Spleen (tissue), 7 donors: ENCODE measurements around the gene PVR.

Experiments used
- CTCF ChIP-seq, 11 experiments: fragments of 200-600 bp in 7 of 11; fragments of 450-650 bp in 4 of 11; sonication (generic) in 4 of 11; IDR thresholded peaks in 8 of 11; conservative IDR thresholded peaks in 3 of 11; 1 replicate in 7 of 11; 2 replicates in 4 of 11; pipeline versions ENCODE4 v1.4.0 to v1.8.0; 2016 to 2021; ENCODE audit warnings: antibody characterized with exemption in 11 of 11, inconsistent platforms in 4 of 11, mild to moderate bottlenecking in 1 of 11
- POLR2A ChIP-seq, 3 donors: fragments of 450-650 bp; IDR thresholded peaks; one replicate each; pipeline ENCODE4 v1.5.1; 2017; ENCODE audit warnings: antibody characterized with exemption in 3 of 3, mild to moderate bottlenecking in 1 of 3
- donor health status: DM: no; HTN: no; CAD: no; lungs with moderate emphysema.
- donor health status: DM: no; HTN: no; CAD: no.
- donor health status: DM: no; HTN: no; CAD: no.

DNA sequence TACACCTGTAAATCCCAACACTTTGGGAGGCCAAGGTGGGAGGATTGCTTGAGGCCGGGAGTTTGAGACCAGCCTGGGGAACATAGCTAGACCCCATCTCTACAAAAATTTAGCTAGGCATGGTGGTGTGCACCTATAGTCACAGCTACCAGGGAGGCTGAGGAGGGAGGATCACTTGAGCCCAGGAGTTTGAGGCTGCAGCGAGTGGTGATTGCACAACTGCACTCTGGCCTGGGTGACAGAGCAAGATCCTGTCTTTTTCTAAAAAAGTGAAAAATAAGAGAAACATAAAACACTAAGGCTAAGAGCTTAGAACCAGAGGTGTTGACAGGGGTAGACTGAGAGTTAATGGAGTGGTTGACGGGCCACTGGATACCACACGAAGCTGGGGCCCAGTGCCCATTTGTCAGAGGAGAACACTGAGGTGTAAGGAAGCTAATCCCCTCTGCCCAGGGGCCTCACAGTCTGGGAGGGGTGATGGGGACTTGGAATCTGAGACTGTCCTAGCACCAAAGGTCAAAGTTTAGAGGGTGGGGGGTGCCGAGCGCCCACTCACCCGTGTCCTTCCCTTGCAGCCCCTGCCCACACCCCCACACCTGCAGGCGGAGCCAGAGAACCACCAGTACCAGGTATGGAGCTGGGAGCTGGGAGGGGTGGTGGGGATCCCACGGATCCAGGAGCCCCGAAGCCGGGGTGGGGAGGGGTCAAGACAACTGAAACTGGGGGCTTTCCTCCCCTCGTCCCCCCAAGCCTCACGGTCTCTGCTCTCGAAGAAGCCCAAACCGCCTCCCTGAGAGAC, 38.5 kb downstream of the PVR start:
- TF ChIP-seq CTCF (IDR thresholded peaks at IDR 0.05 in 8 of 11, conservative IDR thresholded peaks at IDR 0.05 in 3 of 11) (no peak), POLR2A (IDR thresholded peaks at IDR 0.05) (no peak)
